Measurements from ENCODE around the gene LDHD. TPM values are rescaled to one million over a fixed set of nuclear protein-coding genes. Genes with fewer than 3 reads are reported as not detected.

The LDHD gene
- total and polyA plus RNA-seq, 2 of the 13 experiments (the other 11 are each of a cell fraction or from before 2014, with no cell fraction given): 9.1 to 9.8 TPM

DNA sequence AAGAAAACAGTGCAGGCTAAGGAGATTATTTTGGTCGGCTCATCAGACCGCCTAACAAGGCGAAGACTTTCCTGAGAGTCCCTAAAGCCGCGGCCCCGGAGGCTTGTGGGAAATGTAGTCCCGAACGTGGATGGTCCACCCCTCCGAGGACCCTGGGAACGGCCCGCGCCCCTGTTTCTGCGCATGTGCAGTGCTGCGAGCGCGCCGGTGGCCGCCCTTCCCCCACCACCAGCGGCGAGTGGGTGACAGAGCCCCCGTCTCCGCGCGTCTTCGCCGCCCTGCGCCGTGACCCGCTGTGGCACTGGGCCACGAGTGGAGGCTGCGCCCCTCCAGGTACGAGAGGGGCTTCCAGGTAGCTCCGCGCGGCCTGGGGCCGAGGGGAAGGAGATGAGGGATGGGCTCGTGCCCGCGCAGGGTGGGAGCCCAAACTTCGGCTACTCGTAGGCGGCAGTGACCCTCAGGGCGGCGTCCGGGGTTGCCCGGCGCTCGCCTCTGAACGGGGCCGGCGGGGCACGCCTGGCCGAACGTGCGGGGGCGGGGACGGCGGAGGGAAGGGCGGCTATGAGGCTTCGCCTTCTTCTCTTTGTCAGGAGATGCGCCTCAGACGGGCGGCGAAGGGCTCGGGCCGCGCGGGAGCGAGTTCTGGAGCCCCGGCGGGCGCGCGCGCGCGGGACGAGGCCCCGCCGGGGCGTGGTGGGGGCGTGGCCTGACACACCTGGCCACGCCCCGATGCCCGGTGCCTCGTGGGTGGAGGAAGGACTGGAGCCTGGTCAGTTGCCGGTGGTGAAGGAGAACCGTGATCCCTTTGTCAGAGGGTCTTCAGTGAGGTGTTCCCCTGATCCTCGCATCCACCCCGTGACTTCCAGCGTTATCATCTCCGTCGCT, 32.0 kb upstream of the LDHD start, which contains the start of gene ZFP1 (continued):
- TF ChIP-seq, protein P1, sequence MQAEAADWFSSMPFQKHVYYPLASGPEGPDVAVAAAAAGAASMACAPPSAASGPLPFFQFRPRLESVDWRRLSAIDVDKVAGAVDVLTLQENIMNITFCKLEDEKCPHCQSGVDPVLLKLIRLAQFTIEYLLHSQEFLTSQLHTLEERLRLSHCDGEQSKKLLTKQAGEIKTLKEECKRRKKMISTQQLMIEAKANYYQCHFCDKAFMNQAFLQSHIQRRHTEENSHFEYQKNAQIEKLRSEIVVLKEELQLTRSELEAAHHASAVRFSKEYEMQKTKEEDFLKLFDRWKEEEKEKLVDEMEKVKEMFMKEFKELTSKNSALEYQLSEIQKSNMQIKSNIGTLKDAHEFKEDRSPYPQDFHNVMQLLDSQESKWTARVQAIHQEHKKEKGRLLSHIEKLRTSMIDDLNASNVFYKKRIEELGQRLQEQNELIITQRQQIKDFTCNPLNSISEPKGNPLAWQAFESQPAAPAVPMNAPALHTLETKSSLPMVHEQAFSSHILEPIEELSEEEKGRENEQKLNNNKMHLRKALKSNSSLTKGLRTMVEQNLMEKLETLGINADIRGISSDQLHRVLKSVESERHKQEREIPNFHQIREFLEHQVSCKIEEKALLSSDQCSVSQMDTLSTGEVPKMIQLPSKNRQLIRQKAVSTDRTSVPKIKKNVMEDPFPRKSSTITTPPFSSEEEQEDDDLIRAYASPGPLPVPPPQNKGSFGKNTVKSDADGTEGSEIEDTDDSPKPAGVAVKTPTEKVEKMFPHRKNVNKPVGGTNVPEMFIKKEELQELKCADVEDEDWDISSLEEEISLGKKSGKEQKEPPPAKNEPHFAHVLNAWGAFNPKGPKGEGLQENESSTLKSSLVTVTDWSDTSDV (CRISPR knock-in tag; IDR thresholded peaks at IDR 0.05): 0 out of 2 replicates have a peak, but pooled peaks have one; percentile 20
- TF ChIP-seq ZFY (CRISPR knock-in tag; IDR thresholded peaks at IDR 0.05) (peak; percentile 95), EZH2 (conservative IDR thresholded peaks at IDR 0.05; ENCODE audit: low read depth, low read length) (no peak), EEA1 (CRISPR knock-in tag; IDR thresholded peaks at IDR 0.05; ENCODE audit: borderline replicate concordance) (peak; percentile 97; the same call in 1 of the 2 replicates), TEAD3 (CRISPR knock-in tag; optimal IDR thresholded peaks at IDR 0.05; ENCODE audit: borderline replicate concordance) (peak; percentile 67), ZNF317 (CRISPR knock-in tag; IDR thresholded peaks at IDR 0.05) (peak; percentile 36; the same call in 1 of the 2 replicates), GFI1 (CRISPR knock-in tag; IDR thresholded peaks at IDR 0.05; ENCODE audit: borderline replicate concordance) (no peak), ZFP36L1 (CRISPR knock-in tag; IDR thresholded peaks at IDR 0.05) (no peak), ZNF343 (CRISPR knock-in tag; IDR thresholded peaks at IDR 0.05) (0 out of 2 replicates have a peak, but pooled peaks have one; percentile 45), ZNF616 (CRISPR knock-in tag; IDR thresholded peaks at IDR 0.05; ENCODE audit: low read depth) (0 out of 2 replicates have a peak, but pooled peaks have one; percentile 60), NFE2L2 (IDR thresholded peaks at IDR 0.05; ENCODE audit: low read length) (no peak), ZNF552 (CRISPR knock-in tag; IDR thresholded peaks at IDR 0.05; ENCODE audit: borderline replicate concordance) (peak; percentile 86), ZFP82 (CRISPR knock-in tag; IDR thresholded peaks at IDR 0.05; ENCODE audit: borderline replicate concordance) (peak; percentile 94), ZNF672 (CRISPR knock-in tag; IDR thresholded peaks at IDR 0.05) (no peak), TRIM24 (CRISPR knock-in tag; IDR thresholded peaks at IDR 0.05) (no peak), HMG20B (CRISPR knock-in tag; conservative IDR thresholded peaks at IDR 0.05) (0 out of 2 replicates have a peak, but pooled peaks have one; percentile 39), FOXA1 (IDR thresholded peaks at IDR 0.05) (no peak), FOXA1 (CRISPR knock-in tag; IDR thresholded peaks at IDR 0.05) (no peak; the same call in 1 of the 2 replicates), ZNF607 (CRISPR knock-in tag; IDR thresholded peaks at IDR 0.05; ENCODE audit: borderline replicate concordance) (peak; percentile 82; the same call in 1 of the 2 replicates), SRY (CRISPR knock-in tag; IDR thresholded peaks at IDR 0.05) (peak; percentile 88)
- TF ChIP-seq, protein P2, sequence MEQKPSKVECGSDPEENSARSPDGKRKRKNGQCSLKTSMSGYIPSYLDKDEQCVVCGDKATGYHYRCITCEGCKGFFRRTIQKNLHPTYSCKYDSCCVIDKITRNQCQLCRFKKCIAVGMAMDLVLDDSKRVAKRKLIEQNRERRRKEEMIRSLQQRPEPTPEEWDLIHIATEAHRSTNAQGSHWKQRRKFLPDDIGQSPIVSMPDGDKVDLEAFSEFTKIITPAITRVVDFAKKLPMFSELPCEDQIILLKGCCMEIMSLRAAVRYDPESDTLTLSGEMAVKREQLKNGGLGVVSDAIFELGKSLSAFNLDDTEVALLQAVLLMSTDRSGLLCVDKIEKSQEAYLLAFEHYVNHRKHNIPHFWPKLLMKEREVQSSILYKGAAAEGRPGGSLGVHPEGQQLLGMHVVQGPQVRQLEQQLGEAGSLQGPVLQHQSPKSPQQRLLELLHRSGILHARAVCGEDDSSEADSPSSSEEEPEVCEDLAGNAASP (CRISPR knock-in tag; IDR thresholded peaks at IDR 0.05; ENCODE audit: borderline replicate concordance): peak; percentile 70; the same call in 1 of the 2 replicates
- TF ChIP-seq, protein P3, sequence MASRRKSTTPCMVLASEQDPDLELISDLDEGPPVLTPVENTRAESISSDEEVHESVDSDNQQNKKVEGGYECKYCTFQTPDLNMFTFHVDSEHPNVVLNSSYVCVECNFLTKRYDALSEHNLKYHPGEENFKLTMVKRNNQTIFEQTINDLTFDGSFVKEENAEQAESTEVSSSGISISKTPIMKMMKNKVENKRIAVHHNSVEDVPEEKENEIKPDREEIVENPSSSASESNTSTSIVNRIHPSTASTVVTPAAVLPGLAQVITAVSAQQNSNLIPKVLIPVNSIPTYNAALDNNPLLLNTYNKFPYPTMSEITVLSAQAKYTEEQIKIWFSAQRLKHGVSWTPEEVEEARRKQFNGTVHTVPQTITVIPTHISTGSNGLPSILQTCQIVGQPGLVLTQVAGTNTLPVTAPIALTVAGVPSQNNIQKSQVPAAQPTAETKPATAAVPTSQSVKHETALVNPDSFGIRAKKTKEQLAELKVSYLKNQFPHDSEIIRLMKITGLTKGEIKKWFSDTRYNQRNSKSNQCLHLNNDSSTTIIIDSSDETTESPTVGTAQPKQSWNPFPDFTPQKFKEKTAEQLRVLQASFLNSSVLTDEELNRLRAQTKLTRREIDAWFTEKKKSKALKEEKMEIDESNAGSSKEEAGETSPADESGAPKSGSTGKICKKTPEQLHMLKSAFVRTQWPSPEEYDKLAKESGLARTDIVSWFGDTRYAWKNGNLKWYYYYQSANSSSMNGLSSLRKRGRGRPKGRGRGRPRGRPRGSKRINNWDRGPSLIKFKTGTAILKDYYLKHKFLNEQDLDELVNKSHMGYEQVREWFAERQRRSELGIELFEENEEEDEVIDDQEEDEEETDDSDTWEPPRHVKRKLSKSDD (CRISPR knock-in tag; IDR thresholded peaks at IDR 0.05; ENCODE audit: low read depth): peak; percentile 67; the same call in 1 of the 2 replicates
